Activated CD4-positive, alpha-beta T cell treated with anti-CD3 and anti-CD28 coated beads, Interleukin-2, Interleukin-4, amounts not matched to agents 100 ng/mL and 50 ng/mL, durations not matched to agents 16 hours and 8 hours (primary cell): Measurements from ENCODE around the gene YIPF4.
"Not testable (repeated sequence)": the region's sequence is repeated elsewhere in the genome, so short reads cannot be mapped to it uniquely, and the experiment has no call there.

ENCODE experiments used
- DNase-seq: peaks from one replicate; pipeline ENCODE4 v3.0.0-alpha.2; 2020; ENCODE audit warnings: low spot score

Gene YIPF4

GRCh38 chr2:32277674-32278477, at the start of gene YIPF4:
Gene YIPF4, plus strand, starts transcription at chr2:32277904. Its CDS starts 252 bp downstream, at chr2:32278156.
- peak; percentile 94 for DNase-seq

GRCh38 chr2:32228181-32228580, 49.5 kb upstream of the YIPF4 start:
- DNase-seq: no peak

GRCh38 chr2:32229635-32230034, 48.1 kb upstream of the YIPF4 start:
- no peak for DNase-seq

GRCh38 chr2:32231959-32232358, 45.7 kb upstream of the YIPF4 start:
- DNase-seq: no peak

GRCh38 chr2:32235315-32235714, 42.4 kb upstream of the YIPF4 start:
- no peak for DNase-seq

- no peak for DNase-seq
Measured at GRCh38 chr2:32237488-32237887, 40.2 kb upstream of the YIPF4 start.

- no peak for DNase-seq
Measured at GRCh38 chr2:32237996-32238395, 39.7 kb upstream of the YIPF4 start.

- DNase-seq: no peak
Measured at GRCh38 chr2:32242331-32242730, 35.4 kb upstream of the YIPF4 start.

GRCh38 chr2:32246911-32247310, 30.8 kb upstream of the YIPF4 start:
- no peak for DNase-seq

GRCh38 chr2:32248299-32248698, 29.4 kb upstream of the YIPF4 start:
- DNase-seq: no peak

GRCh38 chr2:32249731-32250236, 27.9 kb upstream of the YIPF4 start:
- no peak for DNase-seq

- no peak for DNase-seq
Measured at GRCh38 chr2:32250290-32250689, 27.4 kb upstream of the YIPF4 start.

GRCh38 chr2:32258242-32258641, 19.5 kb upstream of the YIPF4 start:
- DNase-seq: no peak

- no peak for DNase-seq
Measured at GRCh38 chr2:32260376-32260775, 17.3 kb upstream of the YIPF4 start.

GRCh38 chr2:32262105-32262504, 15.6 kb upstream of the YIPF4 start:
- DNase-seq: no peak

- peak; percentile 19 for DNase-seq
Measured at GRCh38 chr2:32264422-32265105, 13.1 kb upstream of the YIPF4 start, which contains the start of gene NLRC4. Gene NLRC4, minus strand, starts transcription at chr2:32264886. Its CDS starts 8,111 bp downstream, at chr2:32256775.

GRCh38 chr2:32271063-32271462, 6.6 kb upstream of the YIPF4 start:
- DNase-seq: no peak

- no peak for DNase-seq
Measured at GRCh38 chr2:32272279-32272678, 5.4 kb upstream of the YIPF4 start.

GRCh38 chr2:32274289-32274688, 3.4 kb upstream of the YIPF4 start:
- DNase-seq: no peak

GRCh38 chr2:32275790-32276189, 1.9 kb upstream of the YIPF4 start:
- DNase-seq: not testable (repeated sequence)

- DNase-seq: no peak
Measured at GRCh38 chr2:32277363-32277673, 386 bp upstream of the YIPF4 start.

- no peak for DNase-seq
Measured at GRCh38 chr2:32278478-32278853, 762 bp downstream of the YIPF4 start.

- DNase-seq: no peak
Measured at GRCh38 chr2:32284321-32284720, 6.6 kb downstream of the YIPF4 start.
